ENCODE data around the gene ZBED4.

ZBED4 gene

DNA sequence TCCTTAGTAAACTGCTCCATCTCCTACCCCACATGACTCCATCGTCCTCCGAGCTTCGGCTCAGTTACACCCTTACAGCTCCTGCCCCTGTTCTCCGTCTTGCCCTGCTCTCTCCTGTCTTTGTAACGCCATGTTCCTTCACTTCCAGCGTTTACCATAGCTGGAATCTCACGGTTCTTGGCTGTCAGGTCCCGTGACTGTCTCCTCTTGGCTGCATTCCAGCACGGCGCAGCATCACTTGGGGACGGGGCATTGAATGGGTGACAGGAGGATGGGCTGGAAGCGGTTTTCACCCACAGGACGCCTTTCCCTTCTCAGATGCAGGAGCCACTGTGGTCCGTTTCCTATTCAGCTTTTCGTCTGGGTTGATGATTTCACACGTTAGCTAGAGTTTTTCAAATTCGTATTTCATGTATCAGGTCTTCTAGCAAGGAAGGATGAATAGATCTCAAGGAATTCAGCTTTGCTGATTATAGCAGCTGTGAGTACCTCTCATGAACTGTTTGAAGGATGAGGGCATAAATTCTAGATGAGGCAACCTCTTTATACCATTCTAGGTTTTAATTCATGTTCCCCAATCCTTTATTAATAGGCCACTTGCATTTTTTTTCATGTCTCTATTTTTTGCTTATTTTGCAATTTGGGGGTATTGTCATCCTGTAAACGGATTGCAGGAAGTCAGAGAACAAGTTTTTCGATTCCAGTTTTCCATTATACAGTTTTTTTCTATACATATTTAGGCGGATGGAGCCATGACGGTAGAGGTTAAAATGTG, 29.1 kb downstream of the ZBED4 start:
- no peak overlapping the region for H2AFZ ChIP-seq (ENCODE audit: low read depth, low read length)
- no peak overlapping the region for H3K27ac ChIP-seq (ENCODE audit: low read length)
- H3K36me3 ChIP-seq (replicated peaks; ENCODE audit: low read depth, low read length): peaks cover 27% of the 10 kb centered on the region
- H3K27me3 ChIP-seq (ENCODE audit: low read depth, low read length): no peaks in the 10 kb centered on the region
- H3K4me1 ChIP-seq (ENCODE audit: low read length): peaks cover 22% of the 10 kb centered on the region
- H3K9me3 ChIP-seq (ENCODE audit: insufficient read depth, low read length): no peaks in the 10 kb centered on the region
- peaks cover 32% of the 10 kb centered on the region for H3K79me2 ChIP-seq (ENCODE audit: low read length)
- H3K9ac ChIP-seq (ENCODE audit: low read length): no peak overlapping the region
- no peak overlapping the region for H3K4me2 ChIP-seq (ENCODE audit: low read length)
- peaks cover 23% of the 10 kb centered on the region for H4K20me1 ChIP-seq (ENCODE audit: insufficient read depth, low read length)
- TF ChIP-seq EZH2phosphoT487 (IDR thresholded peaks at IDR 0.05; ENCODE audit: low read depth): no peak
- TF ChIP-seq, protein P1, sequence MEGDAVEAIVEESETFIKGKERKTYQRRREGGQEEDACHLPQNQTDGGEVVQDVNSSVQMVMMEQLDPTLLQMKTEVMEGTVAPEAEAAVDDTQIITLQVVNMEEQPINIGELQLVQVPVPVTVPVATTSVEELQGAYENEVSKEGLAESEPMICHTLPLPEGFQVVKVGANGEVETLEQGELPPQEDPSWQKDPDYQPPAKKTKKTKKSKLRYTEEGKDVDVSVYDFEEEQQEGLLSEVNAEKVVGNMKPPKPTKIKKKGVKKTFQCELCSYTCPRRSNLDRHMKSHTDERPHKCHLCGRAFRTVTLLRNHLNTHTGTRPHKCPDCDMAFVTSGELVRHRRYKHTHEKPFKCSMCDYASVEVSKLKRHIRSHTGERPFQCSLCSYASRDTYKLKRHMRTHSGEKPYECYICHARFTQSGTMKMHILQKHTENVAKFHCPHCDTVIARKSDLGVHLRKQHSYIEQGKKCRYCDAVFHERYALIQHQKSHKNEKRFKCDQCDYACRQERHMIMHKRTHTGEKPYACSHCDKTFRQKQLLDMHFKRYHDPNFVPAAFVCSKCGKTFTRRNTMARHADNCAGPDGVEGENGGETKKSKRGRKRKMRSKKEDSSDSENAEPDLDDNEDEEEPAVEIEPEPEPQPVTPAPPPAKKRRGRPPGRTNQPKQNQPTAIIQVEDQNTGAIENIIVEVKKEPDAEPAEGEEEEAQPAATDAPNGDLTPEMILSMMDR (IDR thresholded peaks at IDR 0.05; ENCODE audit: low read depth, low read length): no peak
- no peak overlapping the region for H3K4me3 ChIP-seq (ENCODE audit: low read length)

DNA sequence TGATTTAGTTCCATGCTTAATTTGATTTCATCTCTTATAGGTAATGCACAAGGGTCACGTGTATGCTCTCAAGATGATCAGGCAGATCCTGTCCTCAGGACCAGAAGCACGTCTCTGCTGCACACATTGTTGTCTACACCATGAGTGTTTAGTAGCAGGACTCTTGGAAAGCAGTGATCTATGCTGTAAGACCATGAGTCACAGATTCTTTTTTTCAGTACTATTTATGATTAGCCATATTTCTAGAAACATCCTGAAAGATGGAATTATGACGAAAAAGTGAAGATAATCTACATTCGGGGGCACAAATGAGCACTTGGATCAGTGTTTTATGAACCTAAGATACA, 29.6 kb downstream of the ZBED4 start:
- H3K27me3 ChIP-seq (ENCODE audit: low read depth, low read length): no peaks in the 10 kb centered on the region
- H3K9me3 ChIP-seq (ENCODE audit: insufficient read depth, low read length): no peaks in the 10 kb centered on the region
- H3K27ac ChIP-seq (ENCODE audit: low read length): no peak overlapping the region
- peaks cover 22% of the 10 kb centered on the region for H3K4me1 ChIP-seq (ENCODE audit: low read length)
- TF ChIP-seq EZH2phosphoT487 (IDR thresholded peaks at IDR 0.05; ENCODE audit: low read depth): no peak
- TF ChIP-seq, protein P1 (IDR thresholded peaks at IDR 0.05; ENCODE audit: low read depth, low read length): no peak
- no peak overlapping the region for H3K9ac ChIP-seq (ENCODE audit: low read length)
- peaks cover 31% of the 10 kb centered on the region for H3K79me2 ChIP-seq (ENCODE audit: low read length)
- peaks cover 23% of the 10 kb centered on the region for H4K20me1 ChIP-seq (ENCODE audit: insufficient read depth, low read length)
- peaks cover 29% of the 10 kb centered on the region for H3K36me3 ChIP-seq (replicated peaks; ENCODE audit: low read depth, low read length)
- no peak overlapping the region for H3K4me3 ChIP-seq (ENCODE audit: low read length)
- no peak overlapping the region for H2AFZ ChIP-seq (ENCODE audit: low read depth, low read length)
- H3K4me2 ChIP-seq (ENCODE audit: low read length): no peak overlapping the region

DNA sequence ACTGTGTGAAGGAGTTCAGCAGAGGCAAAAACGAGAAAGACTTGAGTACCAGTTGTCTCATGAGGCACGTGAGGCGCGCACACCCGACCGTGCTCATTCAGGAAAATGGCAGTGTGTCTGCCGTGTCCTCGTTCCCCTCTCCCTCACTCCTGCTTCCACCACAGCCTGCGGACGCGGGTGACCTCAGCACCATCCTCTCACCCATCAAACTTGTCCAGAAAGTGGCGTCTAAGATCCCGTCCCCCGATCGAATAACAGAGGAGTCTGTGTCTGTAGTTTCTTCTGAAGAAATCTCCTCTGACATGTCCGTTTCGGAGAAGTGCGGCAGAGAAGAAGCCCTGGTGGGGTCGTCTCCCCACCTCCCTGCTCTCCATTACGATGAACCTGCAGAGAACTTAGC, 30.4 kb downstream of the ZBED4 start:
- H3K4me3 ChIP-seq (ENCODE audit: low read length): no peak overlapping the region
- peaks cover 31% of the 10 kb centered on the region for H3K79me2 ChIP-seq (ENCODE audit: low read length)
- peaks cover 37% of the 10 kb centered on the region for H3K36me3 ChIP-seq (replicated peaks; ENCODE audit: low read depth, low read length)
- no peak overlapping the region for H3K4me2 ChIP-seq (ENCODE audit: low read length)
- no peaks in the 10 kb centered on the region for H3K27me3 ChIP-seq (ENCODE audit: low read depth, low read length)
- no peaks in the 10 kb centered on the region for H3K9me3 ChIP-seq (ENCODE audit: insufficient read depth, low read length)
- no peak overlapping the region for H3K9ac ChIP-seq (ENCODE audit: low read length)
- H2AFZ ChIP-seq (ENCODE audit: low read depth, low read length): no peak overlapping the region
- no peak overlapping the region for H3K27ac ChIP-seq (ENCODE audit: low read length)
- peaks cover 22% of the 10 kb centered on the region for H3K4me1 ChIP-seq (ENCODE audit: low read length)
- TF ChIP-seq, protein P1 (IDR thresholded peaks at IDR 0.05; ENCODE audit: low read depth, low read length): no peak
- no peak for TF ChIP-seq EZH2phosphoT487 (IDR thresholded peaks at IDR 0.05; ENCODE audit: low read depth)
- H4K20me1 ChIP-seq (ENCODE audit: insufficient read depth, low read length): peaks cover 23% of the 10 kb centered on the region

DNA sequence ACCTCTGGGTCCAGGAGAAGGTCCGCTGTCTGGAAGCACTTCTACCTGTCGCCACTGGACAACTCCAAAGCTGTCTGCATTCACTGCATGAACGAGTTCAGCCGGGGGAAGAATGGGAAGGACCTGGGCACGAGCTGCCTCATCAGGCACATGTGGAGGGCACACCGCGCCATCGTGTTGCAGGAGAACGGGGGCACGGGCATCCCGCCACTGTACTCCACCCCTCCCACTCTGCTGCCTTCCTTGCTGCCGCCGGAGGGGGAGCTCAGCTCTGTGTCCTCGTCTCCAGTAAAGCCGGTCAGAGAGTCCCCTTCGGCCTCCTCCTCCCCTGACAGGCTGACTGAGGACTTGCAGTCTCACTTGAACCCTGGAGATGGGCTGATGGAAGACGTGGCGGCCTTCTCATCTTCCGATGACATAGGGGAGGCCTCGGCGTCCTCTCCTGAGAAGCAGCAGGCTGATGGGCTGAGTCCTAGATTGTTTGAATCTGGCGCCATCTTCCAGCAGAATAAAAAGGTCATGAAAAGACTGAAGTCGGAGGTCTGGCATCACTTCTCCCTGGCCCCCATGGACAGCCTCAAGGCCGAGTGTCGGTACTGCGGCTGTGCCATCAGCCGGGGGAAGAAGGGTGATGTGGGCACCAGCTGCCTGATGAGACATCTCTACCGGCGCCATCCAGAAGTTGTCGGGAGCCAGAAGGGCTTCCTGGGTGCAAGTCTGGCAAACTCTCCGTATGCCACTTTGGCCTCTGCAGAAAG, 31.0 kb downstream of the ZBED4 start:
- H3K27me3 ChIP-seq (ENCODE audit: low read depth, low read length): no peaks in the 10 kb centered on the region
- TF ChIP-seq EZH2phosphoT487 (IDR thresholded peaks at IDR 0.05; ENCODE audit: low read depth): no peak
- TF ChIP-seq, protein P1 (IDR thresholded peaks at IDR 0.05; ENCODE audit: low read depth, low read length): no peak
- H3K27ac ChIP-seq (ENCODE audit: low read length): no peak overlapping the region
- peaks cover 31% of the 10 kb centered on the region for H3K79me2 ChIP-seq (ENCODE audit: low read length)
- H3K9me3 ChIP-seq (ENCODE audit: insufficient read depth, low read length): no peaks in the 10 kb centered on the region
- no peak overlapping the region for H3K9ac ChIP-seq (ENCODE audit: low read length)
- H2AFZ ChIP-seq (ENCODE audit: low read depth, low read length): no peak overlapping the region
- H4K20me1 ChIP-seq (ENCODE audit: insufficient read depth, low read length): peaks cover 23% of the 10 kb centered on the region
- H3K36me3 ChIP-seq (replicated peaks; ENCODE audit: low read depth, low read length): peaks cover 42% of the 10 kb centered on the region
- H3K4me1 ChIP-seq (ENCODE audit: low read length): peaks cover 22% of the 10 kb centered on the region
- no peak overlapping the region for H3K4me3 ChIP-seq (ENCODE audit: low read length)
- no peak overlapping the region for H3K4me2 ChIP-seq (ENCODE audit: low read length)

All from OCI-LY3 (cell line).